Activated CD4-positive, alpha-beta T cell treated with anti-CD3 and anti-CD28 coated beads, Interleukin-2, Interleukin-4, amounts not matched to agents 100 ng/mL and 50 ng/mL, durations not matched to agents 16 hours and 8 hours (primary cell): ENCODE data around the gene YJEFN3.

ENCODE experiments used
- DNase-seq: peaks from one replicate; pipeline ENCODE4 v3.0.0-alpha.2; 2020; ENCODE audit warnings: low spot score

Gene YJEFN3, protein sequence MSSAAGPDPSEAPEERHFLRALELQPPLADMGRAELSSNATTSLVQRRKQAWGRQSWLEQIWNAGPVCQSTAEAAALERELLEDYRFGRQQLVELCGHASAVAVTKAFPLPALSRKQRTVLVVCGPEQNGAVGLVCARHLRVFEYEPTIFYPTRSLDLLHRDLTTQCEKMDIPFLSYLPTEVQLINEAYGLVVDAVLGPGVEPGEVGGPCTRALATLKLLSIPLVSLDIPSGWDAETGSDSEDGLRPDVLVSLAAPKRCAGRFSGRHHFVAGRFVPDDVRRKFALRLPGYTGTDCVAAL

DNA sequence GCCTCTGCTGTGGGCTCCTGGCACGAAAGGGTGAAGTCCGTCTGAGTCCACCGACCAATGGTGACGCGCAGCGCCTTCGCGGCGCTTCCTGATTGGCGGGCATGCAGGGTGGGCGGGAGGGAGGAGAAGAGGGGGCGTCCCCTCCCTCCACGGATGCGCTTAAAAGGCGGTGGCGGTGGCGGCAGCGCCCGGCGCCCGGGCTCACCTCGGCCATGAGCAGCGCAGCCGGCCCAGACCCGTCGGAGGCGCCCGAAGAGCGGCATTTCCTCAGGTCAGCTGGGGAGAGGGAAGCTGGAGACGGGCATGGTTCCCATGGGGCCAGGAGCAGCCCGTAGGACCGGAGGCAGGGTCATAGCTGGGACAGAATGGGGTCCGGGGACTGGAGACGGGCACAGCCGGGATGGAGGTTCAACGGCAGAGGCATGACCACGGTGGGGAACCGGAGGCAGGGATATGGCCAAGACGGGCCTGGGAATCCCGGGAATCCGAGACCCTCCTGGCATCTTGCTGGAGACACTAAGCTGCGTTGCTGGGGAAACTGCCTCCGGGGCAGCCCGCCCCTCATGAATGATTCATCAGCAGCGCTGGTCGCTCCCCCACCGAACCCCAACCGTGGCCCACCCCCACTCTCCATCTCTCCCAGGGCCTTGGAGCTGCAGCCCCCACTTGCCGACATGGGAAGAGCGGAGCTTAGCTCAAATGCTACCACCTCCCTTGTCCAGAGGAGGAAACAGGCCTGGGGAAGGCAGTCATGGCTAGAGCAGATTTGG, at the start of gene YJEFN3:
YJEFN3 (plus strand) TSS at position 191 of the 770 bp plus-strand sequence; CDS start at position 213, 22 bp downstream.
- DNase-seq: no peak

DNA sequence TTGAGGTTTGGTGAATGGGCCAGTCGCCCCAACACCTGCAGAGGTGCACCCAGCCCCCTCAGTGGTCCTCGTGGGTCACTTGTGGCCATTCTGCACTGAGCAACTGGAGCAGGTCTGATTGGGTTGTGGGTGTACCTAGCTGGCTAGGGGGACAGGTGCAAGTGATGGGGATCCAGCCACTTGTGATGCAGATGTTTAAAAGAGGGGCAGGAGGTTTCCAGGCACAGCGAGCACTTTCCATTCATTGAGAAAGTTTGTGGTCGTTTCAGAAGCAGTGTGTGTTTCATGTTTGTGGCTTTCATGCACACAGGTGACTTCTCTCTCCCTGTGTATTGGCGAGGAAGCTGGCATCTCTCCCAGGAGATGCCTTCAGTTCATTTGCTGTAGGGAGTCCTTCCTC, 48.0 kb upstream of the YJEFN3 start:
- peak; percentile 54 for DNase-seq

DNA sequence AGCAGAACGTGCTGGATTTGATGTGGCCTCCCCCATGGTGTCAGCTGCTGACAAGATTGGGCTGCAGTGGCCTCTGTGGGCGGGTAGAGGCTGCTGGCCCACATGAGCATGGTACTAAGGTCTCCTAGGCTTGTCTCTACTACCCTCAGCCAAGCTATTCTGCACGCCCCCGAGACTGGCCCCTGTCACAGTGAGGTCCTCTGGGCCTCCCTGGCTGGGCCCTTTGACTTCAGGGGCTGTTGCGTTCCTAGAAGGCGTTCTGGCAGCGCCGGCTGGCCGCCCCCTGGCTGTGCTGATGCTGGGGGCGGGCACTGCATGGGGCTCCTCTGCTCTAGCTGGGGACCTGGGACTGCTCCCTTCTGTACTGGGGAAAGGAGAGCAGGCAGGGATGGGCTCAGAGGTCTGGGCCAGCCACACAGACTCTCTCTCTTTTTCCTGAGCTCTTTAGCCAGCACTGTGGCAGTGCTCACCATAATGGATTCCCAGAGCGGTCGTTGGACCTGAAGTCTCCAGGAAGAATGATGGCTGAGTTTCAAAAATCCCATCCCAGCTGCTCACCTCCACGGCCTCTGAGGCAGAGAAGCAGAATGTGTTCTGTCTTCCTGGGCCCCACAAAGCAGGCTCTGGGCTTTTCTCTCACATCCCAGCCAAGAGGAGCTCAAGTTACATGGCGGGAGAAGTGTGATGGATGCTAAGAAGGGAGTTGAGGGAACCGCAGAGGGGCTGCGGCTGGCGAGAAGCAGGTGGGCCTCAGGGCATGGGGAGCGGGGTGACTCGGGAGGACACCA, 45.7 kb upstream of the YJEFN3 start:
- no peak for DNase-seq

DNA sequence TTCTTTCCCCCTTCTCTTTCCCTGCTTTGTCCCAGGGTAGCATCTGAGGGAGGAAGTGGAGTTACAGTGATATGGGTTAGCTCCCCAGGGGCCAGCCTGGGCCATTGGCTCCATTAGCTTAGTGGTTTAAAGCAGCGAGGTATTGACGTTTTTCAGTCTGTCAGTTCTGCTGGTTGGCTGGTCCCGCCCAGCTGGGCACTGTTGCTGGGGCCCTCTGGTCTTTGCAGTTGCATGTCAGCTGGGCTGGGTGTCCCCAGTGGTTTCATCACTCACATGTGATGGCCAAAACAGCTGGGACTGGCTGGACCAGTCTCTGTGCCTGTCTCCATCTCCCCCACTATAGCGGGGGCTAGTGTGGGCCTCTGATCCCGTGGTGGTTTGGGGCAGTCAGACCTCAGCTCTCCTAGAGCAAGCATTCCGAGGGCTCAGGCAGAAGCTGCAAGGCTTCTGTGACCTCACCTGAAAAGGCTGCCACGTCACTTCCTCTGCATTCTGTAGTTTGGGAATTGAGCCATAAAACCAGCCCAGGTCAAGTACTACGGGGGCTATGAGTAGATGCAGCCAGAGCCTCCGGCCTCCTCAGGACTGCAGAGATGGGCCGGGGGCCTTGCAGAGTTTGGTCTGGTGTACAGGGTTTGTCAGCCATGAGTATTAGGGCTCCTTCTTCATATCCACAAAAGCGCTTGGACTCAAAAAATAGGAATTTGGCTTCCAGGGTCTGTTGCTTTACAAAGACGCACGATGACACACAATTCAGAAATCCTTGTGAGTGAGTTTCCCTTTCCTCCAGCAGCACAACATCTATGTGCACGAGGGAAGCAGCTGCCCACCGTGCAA, 43.3 kb upstream of the YJEFN3 start:
- DNase-seq: no peak

DNA sequence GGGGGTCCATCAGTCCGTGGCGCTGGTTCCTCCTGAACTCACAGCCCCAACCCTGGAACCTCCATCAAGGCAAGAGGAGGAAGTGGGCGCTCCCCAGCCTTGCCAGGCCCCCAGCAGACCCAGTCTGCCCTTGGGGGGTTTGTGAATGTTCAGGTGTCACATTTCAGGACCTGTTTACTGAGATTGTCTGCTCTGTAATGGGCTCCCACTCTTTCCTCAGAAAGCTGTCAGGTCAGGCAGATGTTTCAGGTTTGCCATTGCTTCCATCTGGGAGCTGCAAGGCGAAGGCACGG, 42.8 kb upstream of the YJEFN3 start:
- no peak for DNase-seq

DNA sequence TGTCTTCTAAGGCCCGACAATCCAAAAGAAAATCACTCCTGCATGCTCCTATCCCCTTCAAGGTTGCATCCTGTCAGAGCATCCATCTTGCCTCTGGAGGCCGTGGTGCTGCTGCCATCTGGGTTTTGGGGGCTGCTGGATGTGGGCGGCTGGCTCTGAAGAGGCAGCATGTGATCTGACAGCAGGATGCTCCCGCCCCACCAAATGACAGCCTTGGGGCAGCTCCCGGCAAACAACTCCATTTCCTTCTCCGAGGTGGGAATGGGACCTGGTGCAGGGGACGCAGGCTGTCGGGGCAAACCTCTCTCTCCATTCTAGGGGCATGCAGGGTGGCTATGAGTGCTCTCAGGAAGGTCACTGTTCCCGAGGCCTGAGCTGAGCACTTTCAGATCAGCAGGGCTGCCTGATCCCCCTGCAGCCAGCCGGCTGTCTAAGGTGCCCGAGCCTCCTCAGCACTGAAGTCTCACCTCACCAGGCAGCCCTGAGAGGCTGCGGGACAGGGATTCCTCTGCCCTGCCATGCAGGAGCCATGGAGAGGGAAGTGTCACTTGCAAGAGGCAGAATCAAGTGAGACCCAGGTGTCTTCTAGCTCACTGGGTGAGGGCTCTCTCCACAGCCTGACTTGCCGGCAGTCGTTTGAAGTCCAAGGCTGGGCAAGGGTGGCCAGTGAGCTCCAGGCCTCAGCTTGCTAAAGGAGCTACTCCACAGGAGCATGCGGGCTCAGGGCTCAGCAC, 42.2 kb upstream of the YJEFN3 start:
- DNase-seq: no peak

DNA sequence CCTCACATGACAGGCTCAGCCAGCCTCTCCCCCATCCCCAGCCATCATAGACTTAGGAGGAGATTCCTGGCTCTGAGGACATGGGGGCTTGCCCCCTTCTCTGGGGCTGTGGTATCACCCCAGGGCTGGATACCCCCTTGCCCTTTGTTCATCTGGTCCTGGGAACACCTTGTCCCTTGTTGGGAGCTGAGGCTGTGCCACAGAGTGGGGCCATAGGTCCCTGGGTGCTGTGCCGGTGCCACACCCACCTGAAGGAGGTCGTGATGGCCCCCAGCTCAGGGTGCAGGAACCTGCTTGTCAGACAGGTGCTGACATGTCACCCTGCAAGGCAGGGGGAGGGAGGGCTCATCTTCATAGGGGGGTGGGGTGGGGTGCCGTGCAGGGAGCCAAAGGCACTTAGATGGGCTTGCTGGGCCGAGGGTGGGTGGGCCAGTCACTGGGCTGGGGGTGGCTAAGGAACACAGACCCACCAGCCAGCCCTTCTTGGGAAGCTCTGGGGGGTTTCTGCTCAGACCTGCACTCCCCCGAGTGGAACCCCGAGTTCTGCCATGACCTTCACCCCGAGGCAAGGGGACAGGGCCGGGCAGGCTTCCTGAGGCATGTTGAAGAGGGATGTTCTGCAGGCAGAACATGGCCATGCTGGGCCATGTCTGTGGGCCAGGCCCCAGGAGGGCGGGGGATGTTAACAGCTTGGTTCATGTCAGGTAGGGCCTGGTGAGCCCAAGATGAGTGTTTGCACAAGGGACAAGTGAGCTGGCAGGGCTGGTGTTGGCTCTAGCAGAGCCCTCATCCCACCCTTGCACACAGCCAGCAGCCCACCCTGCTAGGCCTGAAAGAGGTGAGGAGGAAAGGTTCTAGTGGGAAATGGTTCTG, 41.4 kb upstream of the YJEFN3 start:
- no peak for DNase-seq

DNA sequence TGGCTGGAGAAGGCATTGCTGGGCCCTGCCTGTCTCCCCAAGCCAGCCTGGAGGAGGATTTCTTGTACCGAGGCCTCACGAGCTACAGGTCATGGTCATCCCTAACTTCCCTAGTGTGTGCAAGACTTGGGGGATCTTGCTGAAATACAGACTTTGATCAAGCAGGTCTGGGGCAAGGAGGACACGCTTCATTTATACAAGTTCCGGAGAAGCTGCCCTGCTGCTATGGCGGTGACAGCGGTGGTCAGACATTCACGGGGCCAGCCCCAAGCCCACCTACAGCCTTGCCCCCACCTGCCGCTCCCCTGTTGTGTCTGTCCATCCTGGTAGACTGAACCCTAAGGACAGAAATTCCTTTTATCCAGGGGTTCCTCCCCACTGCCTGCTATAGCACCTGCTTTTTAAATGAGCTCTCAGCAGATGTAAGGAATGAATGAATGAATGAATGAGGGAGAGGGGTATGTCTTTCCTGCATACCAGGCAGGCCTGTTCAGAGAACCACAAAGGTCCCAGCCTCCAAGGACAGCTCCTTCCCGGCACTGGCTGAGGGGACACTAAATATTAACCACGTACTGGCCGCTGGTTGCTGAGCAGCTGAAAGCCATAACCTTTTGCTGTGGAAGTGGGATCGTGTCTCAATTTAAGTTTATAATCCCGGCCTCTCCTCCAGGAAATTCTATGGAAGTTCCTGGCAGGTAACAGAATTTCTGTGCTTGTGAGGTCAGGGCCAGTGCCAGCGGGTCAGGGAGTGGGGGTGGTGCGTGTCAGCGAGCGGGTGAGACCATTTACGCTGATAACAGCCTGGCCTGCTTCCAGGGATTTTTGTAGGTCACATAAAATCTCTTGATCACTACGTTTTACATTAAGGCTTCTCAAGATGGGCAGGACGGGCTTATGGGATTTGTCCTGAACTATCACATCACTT, 40.5 kb upstream of the YJEFN3 start:
- no peak for DNase-seq

DNA sequence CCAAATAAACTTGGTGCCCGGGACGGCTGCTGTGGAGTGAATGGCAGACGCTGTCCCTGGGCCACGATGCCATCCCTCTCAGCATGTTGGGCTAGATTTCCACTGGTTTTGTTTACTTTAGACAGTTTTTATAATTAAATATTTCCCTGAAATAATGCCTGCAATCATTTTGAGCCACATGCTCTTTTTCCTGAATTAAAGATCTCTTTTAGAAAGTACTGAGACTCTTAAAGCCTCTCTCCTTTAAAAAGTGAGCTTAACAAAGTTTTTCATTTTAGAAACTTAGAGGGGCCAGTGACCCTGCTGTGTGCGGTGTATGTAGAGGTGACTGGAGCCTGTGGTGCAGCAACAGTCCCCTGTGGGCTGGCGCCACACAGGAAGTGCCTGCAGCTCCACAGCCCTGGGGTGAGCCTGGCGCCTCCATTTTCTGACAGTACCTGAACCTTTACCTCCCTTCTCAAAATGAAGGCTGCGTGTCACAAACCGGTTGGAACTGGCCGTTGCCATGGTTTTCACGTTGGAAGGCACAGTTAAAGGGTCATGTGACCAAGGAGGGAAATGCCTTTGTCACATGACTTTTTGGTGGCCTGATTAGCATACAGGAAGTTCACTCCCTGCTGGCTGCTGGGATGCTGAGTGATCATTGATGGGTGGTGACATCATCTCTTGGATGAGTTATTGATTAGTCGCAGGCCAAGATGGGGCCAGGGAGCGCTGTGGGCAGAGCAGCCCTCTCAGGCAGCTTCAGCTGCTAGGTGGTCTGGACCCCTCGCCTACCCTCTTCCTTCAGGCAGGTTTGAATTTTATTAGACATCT, 39.6 kb upstream of the YJEFN3 start:
- DNase-seq: peak; percentile 97

DNA sequence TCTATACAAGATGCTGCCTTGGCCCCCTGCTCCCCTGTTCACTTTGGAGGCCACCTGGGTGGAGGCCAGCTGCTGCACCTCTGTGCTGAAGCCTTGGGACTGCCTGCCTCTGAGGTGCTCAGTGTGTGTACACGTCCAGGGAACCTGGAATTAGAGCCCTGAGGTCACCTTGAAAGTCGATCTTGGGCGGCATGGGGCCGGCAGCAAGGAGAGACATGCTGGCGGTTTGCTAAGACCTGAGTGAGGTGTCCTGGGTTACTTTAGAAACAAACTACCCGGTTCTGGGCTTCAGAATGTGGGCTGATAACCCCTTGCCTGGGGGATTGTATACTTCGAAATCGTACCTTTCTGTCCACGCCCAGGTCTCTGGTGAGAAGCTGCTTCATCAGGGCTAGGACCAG, 38.9 kb upstream of the YJEFN3 start:
- DNase-seq: no peak

DNA sequence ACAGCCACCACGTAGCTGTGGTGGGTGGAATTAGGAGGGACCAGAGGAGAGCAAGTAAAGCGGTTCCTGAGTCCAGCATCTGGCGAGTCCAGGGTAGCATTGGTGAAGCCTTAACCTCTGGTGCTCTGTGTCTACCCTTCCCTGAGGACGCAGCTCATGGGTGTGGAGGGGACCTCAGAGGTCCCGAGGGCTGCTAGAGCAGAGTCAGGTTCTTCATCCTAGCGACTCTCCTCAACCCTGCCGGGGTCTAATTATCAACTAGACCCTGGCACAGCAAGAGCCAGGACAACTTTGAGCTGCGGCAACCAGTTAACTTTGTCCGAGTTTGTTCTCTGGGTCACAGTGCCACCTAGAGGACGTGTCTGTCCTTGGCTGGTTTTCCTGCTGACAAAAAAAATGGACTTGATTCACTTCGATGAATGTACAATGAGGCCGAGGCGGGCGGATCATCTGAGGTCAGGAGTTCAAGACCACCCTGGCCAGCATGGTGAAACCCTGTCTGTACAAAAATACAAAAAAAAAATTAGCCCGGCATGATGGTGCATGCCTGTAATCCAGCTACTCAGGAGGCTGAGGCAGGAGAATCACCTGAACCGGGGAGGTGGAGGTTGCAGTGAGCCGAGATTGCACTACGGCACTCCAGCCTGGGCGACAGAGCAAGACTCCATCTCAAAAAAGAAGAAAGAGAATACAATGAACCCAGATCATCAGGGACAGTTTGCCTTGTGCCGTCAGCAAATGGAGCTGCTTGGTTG, 38.3 kb upstream of the YJEFN3 start:
- peak; percentile 83 for DNase-seq

DNA sequence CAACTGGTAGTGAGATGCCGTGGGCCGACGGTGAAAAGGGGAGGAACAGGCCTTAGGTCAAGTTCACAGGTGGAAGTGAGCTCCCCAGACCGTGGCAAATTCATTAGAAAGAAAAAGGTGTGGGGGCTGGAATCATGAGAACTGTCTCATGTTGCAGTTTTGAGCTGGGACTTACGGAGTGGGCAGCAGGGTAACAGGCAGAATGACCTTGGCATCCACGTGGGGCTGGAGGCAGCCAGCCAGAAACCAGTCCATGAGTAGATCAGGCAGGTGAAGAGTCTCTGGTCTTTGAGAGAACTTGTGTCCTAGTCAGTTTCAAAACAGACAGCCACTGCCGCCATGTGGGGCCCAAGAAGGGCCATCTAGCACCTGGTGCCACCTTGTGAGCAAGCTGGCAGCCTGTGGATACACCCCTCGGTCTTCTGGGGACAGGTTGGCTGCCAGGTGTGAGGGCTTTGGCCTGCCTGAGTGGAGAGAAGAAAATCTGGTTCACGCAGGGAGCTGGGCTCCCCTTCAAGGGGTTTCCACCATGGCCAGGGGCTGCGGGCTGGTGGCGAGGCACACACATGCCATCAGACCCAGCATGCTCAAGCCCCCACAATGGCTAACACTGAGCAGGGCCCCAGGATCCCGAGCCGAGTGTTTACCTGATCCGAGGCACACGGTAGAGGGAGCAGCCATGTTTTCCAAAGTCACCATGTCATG, 37.2 kb upstream of the YJEFN3 start:
- no peak for DNase-seq

DNA sequence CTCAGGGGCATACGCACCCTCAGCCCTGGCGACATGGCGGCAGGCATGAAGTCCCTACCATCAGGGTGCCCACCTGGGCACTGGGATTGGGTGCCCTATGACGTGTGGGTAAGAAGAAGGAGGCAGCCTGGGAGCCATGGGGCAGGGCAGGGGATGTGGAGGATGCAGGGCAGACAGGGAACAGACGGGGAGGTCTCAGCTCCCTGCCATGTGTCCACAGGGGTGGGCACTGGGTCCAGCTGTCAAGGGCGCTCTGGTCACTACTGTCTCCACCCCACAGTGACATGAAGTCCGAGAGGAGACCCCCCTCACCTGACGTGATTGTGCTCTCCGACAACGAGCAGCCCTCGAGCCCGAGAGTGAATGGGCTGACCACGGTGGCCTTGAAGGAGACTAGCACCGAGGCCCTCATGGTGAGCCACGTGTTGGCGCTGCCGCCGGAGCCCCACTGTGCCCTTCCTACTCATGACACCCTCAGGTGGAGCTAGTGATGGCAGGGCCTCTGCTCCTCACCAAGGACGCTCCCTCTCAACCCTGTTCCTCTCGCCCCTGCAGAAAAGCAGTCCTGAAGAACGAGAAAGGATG, 36.6 kb upstream of the YJEFN3 start:
- no peak for DNase-seq

DNA sequence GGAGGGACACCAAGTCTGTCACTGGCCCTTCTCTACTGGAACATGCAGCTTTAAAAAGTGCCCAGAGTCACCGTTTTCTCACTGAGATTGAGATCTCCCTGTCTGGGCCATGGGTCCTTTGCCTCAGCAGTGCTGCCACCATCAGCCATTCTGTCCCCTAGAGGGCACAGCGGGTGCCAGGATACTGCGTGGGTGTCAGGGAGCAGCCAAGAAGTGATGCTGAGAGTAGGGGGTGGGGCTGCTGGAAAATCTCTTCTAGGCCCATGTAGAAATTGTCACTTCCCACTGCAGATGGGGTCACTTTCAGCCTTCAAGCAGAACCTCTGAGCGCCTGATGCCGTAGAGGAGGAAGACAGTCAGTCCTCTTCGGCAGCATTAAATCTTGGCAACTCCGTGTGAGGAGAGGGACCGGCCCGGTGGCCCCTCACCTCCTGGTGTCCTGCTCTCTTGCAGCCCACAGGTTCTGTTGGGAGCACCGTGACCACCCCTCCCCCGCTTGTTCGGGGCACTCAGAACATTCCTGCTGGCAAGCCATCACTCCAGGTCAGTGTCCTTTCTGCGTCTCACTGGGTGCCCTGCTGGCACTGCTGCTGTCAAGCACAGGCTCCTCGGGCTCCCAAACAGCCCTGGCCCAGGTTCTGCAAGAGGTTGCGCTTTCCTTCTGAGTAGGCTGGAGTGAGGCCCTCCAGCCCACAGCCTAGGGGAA, 34.7 kb upstream of the YJEFN3 start:
- no peak for DNase-seq

DNA sequence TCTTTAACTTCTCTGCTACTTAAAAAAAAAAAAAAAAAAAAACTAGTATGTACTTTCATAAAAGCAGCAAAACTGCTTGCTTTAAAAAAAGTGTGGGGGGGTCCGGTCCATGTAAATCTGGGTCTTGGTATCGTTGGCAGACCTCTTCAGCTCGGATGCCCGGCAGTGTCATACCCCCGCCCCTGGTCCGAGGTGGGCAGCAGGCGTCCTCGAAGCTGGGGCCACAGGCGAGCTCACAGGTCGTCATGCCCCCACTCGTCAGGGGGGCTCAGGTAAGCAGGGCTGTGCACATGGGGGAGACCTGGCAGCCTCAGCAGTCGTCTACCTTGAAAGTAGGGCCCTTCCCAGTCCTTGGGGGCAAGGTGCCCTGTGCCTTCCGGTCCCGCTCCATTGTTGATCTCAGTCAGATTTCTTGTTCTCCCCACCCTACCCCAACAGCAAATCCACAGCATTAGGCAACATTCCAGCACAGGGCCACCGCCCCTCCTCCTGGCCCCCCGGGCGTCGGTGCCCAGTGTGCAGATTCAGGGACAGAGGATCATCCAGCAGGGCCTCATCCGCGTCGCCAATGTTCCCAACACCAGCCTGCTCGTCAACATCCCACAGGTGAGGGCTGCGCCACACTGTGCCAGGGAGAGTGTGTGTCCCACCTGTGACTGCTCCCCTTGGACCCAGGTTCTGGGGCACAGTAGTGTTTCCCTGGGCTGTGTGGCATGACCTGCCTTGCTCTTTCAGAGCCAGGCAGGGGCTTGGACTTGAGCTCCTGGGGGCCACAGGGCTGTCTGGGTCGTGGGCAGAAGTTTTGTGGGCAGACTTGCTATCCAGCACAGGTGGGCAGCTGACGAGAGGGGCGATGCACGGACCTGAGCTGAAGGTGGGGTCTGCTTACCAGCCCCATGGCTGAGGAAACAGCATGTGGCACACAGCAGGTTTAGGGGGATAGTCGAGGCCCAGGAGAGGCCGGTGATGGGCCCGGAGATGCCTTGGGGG, 32.8 kb upstream of the YJEFN3 start:
- DNase-seq: no peak
